Smooth muscle cell (in vitro differentiated cells): ENCODE data around the gene MRPS14. TPM values are rescaled to one million over a fixed set of nuclear protein-coding genes. Genes with fewer than 3 reads are reported as not detected.

Source experiments
- DNase-seq: peaks from one replicate; lab custom pipeline; 2025; ENCODE audit not compliant: unreplicated experiment; lab: John Stamatoyannopoulos, UW
- H2AFZ ChIP-seq: fragments of 200-600 bp; sonication (generic); 2 replicates; pipeline ENCODE4 v1.6.0; 2016; ENCODE audit warnings: antibody characterized with exemption, low read depth, mild to moderate bottlenecking
- H3F3A ChIP-seq: fragments of 200-600 bp; sonication (generic); 2 replicates; pipeline ENCODE4 v1.6.0; 2017; ENCODE audit warnings: antibody characterized with exemption, low read depth
- H3K27ac ChIP-seq: fragments of 200-600 bp; sonication (generic); 2 replicates; pipeline ENCODE4 v1.5.1; 2016; ENCODE audit warnings: low read depth, mild to moderate bottlenecking
- H3K27me3 ChIP-seq: fragments of 200-600 bp; sonication (generic); 2 replicates; pipeline ENCODE4 v1.6.1; 2016; ENCODE audit warnings: low read depth, mild to moderate bottlenecking
- H3K36me3 ChIP-seq: fragments of 200-600 bp; sonication (generic); 2 replicates; pipeline ENCODE4 v1.5.1; 2016; ENCODE audit warnings: low read depth
- H3K4me1 ChIP-seq: fragments of 200-600 bp; sonication (generic); 2 replicates; pipeline ENCODE4 v1.5.1; 2016; ENCODE audit warnings: low read depth
- H3K4me2 ChIP-seq: fragments of 200-600 bp; sonication (generic); 2 replicates; pipeline ENCODE4 v1.6.0; 2016; ENCODE audit warnings: mild to moderate bottlenecking
- H3K4me3 ChIP-seq: fragments of 200-600 bp; sonication (generic); 2 replicates; pipeline ENCODE4 v1.5.1; 2016; ENCODE audit warnings: mild to moderate bottlenecking
- H3K79me2 ChIP-seq: fragments of 200-600 bp; sonication (generic); 2 replicates; pipeline ENCODE4 v1.6.0; 2016; ENCODE audit warnings: low read depth, mild to moderate bottlenecking
- H3K9ac ChIP-seq: fragments of 200-600 bp; sonication (generic); 2 replicates; pipeline ENCODE4 v1.6.0; 2016; ENCODE audit warnings: low read depth
- H3K9me3 ChIP-seq: fragments of 200-600 bp; sonication (generic); replicated peaks from 2 replicates; pipeline ENCODE4 v1.5.1; 2016; ENCODE audit warnings: low read depth
- H4K20me1 ChIP-seq: fragments of 200-600 bp; sonication (generic); 2 replicates; pipeline ENCODE4 v1.6.0; 2016; ENCODE audit warnings: low read depth
- WGBS: methylation state at CpG from one replicate; pipeline ENCODE4 v1.1.7; 2016; ENCODE audit warnings: low lambda C conversion rate; 5-methylcytosine and 5-hydroxymethylcytosine counted together
- polyA plus RNA-seq: library from polyadenylated mRNA; unstranded; fragments of >200 nt; fragmentation: Nextera tagmentation; extraction: Ambion mirVana; gene quantifications from 2 replicates; pipeline ENCODE4 v1.2.1, GENCODE V29; 2016
- total RNA-seq: library from RNA; depleted of rRNA; stranded (reverse); fragments of >200 nt; gene quantifications from 2 replicates; pipeline ENCODE4 v1.2.3, GENCODE V29; 2014
- TF ChIP-seq, protein P1 (sequence below): fragments of 200-600 bp; sonication (generic); IDR thresholded peaks from 2 replicates; pipeline ENCODE4 v1.5.1; 2017; ENCODE audit warnings: borderline replicate concordance, mild to moderate bottlenecking, antibody characterized with exemption; ENCODE audit not compliant: insufficient read depth, poor library complexity, severe bottlenecking

MRPS14 gene
- total and polyA plus RNA-seq, 2 experiments from 2014 or later: 29.1 to 57.2 TPM

DNA sequence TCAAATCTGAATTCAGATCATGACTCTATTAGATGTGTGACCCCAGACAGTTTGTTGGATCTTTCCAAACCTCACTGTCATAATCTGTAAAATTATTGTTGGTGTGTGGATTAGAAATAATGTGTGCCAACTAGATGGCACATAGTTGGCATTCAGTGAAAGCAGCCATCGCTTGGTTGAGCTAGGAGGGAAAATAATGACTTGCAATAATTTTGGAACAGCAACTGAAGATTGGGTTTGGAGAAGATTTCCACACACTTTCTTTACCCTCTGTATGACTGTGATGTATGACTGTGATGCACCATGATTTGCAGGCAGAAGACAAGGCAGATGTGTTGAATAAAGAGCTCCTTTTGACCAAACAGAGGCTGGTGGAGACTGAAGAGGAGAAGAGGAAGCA lies 47.5 kb downstream of the MRPS14 start:
- H3K9me3 ChIP-seq: no peaks in the 10 kb centered on the region
- no peaks in the 10 kb centered on the region for H3K36me3 ChIP-seq
- no peak overlapping the region for H3K27ac ChIP-seq
- TF ChIP-seq, protein P1, sequence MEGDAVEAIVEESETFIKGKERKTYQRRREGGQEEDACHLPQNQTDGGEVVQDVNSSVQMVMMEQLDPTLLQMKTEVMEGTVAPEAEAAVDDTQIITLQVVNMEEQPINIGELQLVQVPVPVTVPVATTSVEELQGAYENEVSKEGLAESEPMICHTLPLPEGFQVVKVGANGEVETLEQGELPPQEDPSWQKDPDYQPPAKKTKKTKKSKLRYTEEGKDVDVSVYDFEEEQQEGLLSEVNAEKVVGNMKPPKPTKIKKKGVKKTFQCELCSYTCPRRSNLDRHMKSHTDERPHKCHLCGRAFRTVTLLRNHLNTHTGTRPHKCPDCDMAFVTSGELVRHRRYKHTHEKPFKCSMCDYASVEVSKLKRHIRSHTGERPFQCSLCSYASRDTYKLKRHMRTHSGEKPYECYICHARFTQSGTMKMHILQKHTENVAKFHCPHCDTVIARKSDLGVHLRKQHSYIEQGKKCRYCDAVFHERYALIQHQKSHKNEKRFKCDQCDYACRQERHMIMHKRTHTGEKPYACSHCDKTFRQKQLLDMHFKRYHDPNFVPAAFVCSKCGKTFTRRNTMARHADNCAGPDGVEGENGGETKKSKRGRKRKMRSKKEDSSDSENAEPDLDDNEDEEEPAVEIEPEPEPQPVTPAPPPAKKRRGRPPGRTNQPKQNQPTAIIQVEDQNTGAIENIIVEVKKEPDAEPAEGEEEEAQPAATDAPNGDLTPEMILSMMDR: no peak
- WGBS: 100% methylated on average over 1 of the region's 1 CpG
- H3K27me3 ChIP-seq: no peaks in the 10 kb centered on the region
- no peak overlapping the region for H3K9ac ChIP-seq
- H3K4me3 ChIP-seq: no peak overlapping the region
- H3K4me2 ChIP-seq: no peak overlapping the region
- DNase-seq: no peak
- H4K20me1 ChIP-seq: no peaks in the 10 kb centered on the region
- no peak overlapping the region for H2AFZ ChIP-seq
- H3K79me2 ChIP-seq: no peaks in the 10 kb centered on the region
- H3K4me1 ChIP-seq: no peaks in the 10 kb centered on the region
- H3F3A ChIP-seq: no peaks in the 10 kb centered on the region

DNA sequence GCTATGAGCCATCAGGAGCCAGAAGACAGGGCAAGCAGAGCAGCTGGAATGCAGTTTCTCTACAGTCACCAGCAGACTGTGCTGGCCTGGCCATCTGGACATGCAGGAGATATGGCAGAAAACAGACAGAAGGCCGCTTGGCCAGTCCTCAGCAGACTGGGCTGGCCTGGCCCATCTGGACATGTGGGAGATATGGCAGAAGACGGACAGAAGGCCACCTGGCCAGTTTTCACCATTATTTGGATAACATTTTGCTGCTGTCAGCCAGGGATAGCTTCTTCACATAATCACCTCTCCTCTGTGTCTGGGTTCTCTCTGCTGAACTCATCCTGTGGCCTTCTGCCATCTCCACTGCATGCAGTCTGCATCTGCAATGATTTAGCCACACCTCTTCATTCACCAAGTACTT lies 48.5 kb downstream of the MRPS14 start:
- Histone ChIP-seq H3K79me2 (no peaks in the 10 kb centered on the region), H3K27me3 (no peaks in the 10 kb centered on the region), H3K27ac (no peak overlapping the region), H3K4me3 (no peak overlapping the region), H3F3A (no peaks in the 10 kb centered on the region), H3K9ac (no peak overlapping the region), H3K9me3 (no peaks in the 10 kb centered on the region), H4K20me1 (no peaks in the 10 kb centered on the region), H3K4me1 (no peaks in the 10 kb centered on the region), H3K36me3 (no peaks in the 10 kb centered on the region), H3K4me2 (no peak overlapping the region), H2AFZ (no peak overlapping the region)
- TF ChIP-seq, protein P1: no peak
- WGBS: 95% methylated on average over 2 of the region's 2 CpGs
- DNase-seq: no peak

DNA sequence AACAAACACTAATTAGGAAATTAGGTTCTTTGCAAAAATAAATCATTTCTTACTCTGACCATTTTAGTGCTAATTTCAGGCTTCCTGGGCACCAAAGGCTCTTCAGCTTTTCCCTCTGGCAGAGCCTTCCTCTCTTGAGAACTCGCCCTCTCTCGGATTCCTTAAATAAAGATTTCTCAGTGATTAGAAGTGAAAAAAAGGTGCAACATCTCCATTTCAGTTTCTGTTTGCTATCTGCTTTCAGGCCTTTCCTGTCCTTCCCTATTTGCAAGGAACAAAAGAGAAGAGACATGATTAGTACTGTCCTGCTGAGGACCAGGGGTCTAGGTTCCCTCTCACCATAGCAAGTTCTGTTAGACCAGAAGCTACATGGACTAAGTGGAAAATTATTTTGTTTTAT lies 51.3 kb downstream of the MRPS14 start:
- TF ChIP-seq, protein P1: no peak
- H3K79me2 ChIP-seq: no peaks in the 10 kb centered on the region
- no peak overlapping the region for H2AFZ ChIP-seq
- H4K20me1 ChIP-seq: no peaks in the 10 kb centered on the region
- no peak overlapping the region for H3K4me2 ChIP-seq
- no peaks in the 10 kb centered on the region for H3F3A ChIP-seq
- no peaks in the 10 kb centered on the region for H3K4me1 ChIP-seq
- no peaks in the 10 kb centered on the region for H3K36me3 ChIP-seq
- no peak overlapping the region for H3K9ac ChIP-seq
- no peak for DNase-seq
- no peak overlapping the region for H3K27ac ChIP-seq
- H3K27me3 ChIP-seq: no peaks in the 10 kb centered on the region
- H3K4me3 ChIP-seq: no peak overlapping the region
- WGBS: 89% methylated on average over 2 of the region's 2 CpGs
- H3K9me3 ChIP-seq: no peaks in the 10 kb centered on the region

DNA sequence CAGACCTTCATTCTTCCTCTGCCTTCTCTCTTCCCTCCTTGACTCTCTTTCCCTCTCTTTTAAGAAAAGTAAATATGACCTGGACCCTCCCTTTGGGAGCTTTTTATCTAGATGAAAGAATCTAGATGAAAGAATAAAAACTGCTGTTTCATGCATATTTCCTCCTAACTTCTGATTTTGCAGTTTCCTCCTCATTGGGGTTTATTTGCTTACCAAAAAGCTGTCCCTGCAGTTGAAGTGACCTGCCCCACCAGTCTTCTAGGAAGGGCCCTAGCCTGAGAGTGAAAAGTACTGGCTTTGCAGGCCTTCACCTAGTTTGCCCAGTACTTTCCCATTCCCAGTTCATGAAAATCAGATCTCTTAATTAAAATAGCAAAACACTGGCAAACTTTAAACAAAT lies 51.8 kb downstream of the MRPS14 start:
- Histone ChIP-seq H3K4me2 (no peak overlapping the region), H3K36me3 (no peaks in the 10 kb centered on the region), H3K4me1 (no peaks in the 10 kb centered on the region), H3K27ac (no peak overlapping the region), H3K9ac (no peak overlapping the region), H3K9me3 (no peaks in the 10 kb centered on the region), H3K27me3 (no peaks in the 10 kb centered on the region), H2AFZ (no peak overlapping the region), H3F3A (no peaks in the 10 kb centered on the region), H4K20me1 (no peaks in the 10 kb centered on the region), H3K79me2 (no peaks in the 10 kb centered on the region), H3K4me3 (no peak overlapping the region)
- DNase-seq: no peak
- TF ChIP-seq, protein P1: no peak
